GF-D8 (cell line): ENCODE results near the gene GOLGA8O.
"Not testable (repeated sequence)": the region's sequence is repeated elsewhere in the genome, so short reads cannot be mapped to it uniquely, and the experiment has no call there.

Experiments
- DNase-seq: peaks from one replicate; lab custom pipeline; 2025; lab: John Stamatoyannopoulos, UW

Gene GOLGA8O

DNA sequence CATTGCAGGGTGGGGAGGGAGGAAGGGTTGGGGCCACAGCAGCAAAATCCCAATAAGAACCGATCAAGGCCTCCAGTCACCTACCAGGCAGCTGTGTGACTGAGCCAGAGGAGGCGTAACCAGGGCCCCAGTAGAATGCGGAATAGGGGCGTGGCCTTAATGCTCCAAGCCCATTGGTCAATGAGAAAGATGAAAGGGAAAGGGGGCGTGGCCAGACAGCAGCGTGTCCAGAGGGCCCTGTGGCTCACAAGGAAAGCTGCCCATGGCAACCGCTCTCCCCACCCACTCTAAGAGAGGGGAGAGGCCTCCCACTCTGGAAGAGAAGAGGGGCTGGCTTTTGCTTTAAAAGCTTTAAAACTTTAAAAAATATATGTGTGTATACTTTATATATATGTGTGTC lies at the start of gene GOLGA8O:
Gene GOLGA8O, minus strand, starts transcription at position 101 of the 400 bp plus-strand sequence. Its CDS starts 98 bp downstream, at position 3.
- DNase-seq = not testable (repeated sequence)

GRCh38 chr15:32504152-32504811 lies 48.8 kb upstream of the GOLGA8O start:
- DNase-seq = not testable (repeated sequence)

DNA sequence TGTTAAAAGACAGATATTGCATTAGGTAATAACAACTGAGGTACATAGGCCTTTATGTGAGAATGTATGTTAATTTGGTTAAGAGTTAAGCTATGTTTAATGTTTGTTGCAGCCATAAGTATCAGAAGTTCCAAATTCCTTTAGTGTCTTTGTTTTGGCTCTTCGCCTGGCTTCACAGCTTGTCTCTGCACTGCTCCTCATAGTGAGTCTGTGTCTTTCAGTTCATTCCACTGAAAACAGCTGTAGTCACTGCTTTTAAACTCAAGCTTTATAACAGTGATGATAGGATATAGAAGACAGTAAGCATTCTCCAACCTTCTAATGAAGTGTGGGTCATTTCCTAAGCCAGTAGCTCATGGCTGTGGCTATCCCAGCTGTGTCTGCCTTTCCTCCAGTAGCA lies 47.5 kb upstream of the GOLGA8O start:
- not testable (repeated sequence) for DNase-seq

DNA sequence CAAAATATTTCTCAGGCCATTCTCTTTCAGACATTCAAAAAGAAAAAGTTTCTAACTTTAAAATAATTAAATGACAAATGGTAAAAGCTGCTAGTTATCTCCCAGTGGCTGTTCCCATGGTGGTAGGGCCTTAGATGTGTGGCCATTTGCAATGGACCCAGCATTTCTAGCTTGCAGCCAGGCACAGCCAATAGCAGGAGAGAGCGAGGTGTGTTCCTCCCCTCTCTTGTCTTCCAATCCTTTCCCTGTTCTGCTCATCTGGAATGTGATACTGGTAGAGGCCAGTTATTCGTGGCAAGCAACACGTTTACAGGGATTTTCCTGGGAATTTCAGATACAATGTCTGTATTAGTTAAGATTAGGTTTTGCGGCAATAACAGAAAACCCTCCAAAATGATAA lies 37.3 kb upstream of the GOLGA8O start:
- not testable (repeated sequence) for DNase-seq

- DNase-seq = not testable (repeated sequence)
Observed at GRCh38 chr15:32486474-32486873, 31.0 kb upstream of the GOLGA8O start.

GRCh38 chr15:32483377-32483776 lies 27.9 kb upstream of the GOLGA8O start:
- not testable (repeated sequence) for DNase-seq

DNA sequence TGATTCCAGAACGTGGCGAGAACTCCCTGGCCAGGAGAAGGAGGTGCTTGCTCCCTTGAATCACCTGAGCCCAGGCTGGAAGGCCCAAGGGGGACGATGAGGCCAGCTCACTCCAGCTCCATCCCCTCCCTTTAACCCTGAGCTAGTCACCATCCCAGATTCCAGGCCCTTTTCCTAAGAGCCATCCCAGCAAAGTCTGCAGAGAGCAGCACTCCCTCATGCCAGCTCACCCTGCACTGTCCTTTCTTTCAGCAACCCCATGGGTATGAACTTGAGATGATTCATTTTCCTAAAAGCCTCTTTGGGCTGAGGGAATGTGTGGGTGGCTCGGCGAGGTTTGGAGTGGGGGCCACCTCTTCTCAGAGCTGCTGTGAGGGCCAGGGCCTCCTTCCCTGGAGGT lies 26.2 kb upstream of the GOLGA8O start:
- DNase-seq = not testable (repeated sequence)

GRCh38 chr15:32468076-32468475 lies 12.6 kb upstream of the GOLGA8O start:
- not testable (repeated sequence) for DNase-seq

DNA sequence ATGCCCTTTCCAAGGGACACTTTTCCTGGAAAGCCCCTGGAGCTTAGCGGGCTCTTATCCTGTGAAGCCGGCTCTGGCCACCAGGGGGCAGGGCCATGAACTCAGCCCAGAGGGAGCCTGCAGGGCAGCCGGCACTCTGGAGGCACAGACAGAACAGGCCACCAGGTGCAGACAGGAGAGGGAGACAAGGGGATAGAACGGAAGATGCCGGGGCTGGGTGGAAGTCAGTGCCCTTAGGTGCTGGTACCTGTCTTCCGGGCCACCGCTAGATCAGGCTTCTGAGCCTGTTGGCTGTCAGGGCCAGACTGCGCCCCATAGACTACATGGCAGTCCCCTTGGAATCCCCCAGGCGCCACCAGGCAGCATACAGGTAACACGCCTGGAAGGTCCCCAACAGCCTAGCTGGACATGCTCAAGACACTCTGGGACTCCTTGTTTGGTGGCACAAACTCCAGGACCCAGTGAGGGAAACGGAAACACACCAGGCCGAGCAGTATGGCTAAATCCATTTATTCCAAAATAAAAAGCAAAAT lies 14.9 kb downstream of the GOLGA8O start:
- DNase-seq = not testable (repeated sequence)

DNA sequence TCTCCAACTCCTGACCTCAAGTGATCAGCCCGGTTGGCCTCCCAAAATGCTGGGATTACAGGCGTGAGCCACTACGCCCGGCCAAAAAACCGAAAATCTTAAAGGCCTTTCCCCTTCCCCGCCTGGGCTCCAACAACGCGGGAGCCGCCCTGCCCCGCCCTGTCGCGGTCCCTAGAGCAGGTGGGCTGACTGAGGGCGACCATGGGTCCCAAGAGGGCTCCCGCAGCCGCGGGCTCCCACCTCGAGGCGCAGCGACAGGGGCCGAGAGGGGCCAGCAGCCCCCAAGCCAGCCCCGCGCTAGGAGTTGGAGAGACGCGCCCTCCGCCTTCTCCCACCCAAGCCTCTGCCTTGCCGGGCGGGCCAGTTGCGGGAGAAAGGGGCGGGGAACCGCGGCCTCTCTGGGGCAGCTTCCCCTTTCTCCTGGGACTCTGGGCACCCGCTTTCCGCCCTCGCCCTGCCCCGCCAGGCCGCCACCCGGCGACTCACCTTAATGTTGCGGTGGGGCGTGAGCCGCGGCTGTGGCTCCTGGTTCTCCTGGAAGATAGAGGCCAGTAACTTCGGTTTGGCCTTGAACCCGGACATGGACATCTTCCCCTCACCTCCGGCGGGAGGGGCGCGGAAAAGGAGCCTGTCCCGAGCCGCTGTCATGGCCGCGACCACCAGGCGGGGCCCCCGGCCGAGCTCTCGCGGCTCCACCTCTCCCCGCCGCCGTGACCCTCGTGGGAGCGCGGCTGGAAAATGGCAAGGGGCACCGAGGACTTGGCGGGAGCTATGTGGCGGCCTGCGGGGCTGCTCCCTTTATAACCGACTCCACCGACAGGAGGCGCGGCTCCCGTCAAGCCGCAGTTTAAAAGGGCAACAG lies 21.1 kb downstream of the GOLGA8O start:
- not testable (repeated sequence) for DNase-seq

GRCh38 chr15:32427635-32428034 lies 27.8 kb downstream of the GOLGA8O start:
- DNase-seq = not testable (repeated sequence)

GRCh38 chr15:32426511-32426910 lies 28.9 kb downstream of the GOLGA8O start:
- DNase-seq = not testable (repeated sequence)

GRCh38 chr15:32407903-32408302 lies 47.5 kb downstream of the GOLGA8O start:
- DNase-seq = not testable (repeated sequence)

- DNase-seq = not testable (repeated sequence)
Observed at GRCh38 chr15:32403192-32403591, 52.2 kb downstream of the GOLGA8O start, which contains the start of gene GOLGA8K. TSS of gene GOLGA8K (minus strand) at chr15:32403292. CDS start at chr15:32403194, 98 bp downstream.

DNA sequence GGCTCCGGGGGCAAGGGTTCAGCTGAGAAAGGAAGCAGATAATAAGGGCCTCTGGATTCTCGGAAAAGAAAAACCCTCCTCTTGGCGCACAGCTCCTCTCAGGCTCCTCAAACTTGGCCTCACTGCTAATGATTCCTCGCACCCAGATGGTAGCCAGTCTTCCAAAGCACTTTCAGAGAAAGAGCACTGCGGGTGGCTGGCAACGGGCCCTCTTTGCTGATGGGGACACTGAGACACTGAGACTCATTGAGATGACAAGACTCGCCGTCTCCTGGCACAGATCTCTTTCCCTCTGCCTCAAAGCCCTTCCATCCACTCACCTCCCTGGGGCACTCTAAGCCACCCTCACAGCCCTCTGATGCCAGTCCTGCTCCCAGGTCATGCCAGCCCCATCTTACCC lies 58.9 kb downstream of the GOLGA8O start:
- DNase-seq = not testable (repeated sequence)
